ENCODE measurements around the gene EGFL7.

The EGFL7 gene

GRCh38 chr9:136665111-136665703, 2.5 kb downstream of the EGFL7 start:
- Histone ChIP-seq H3K27me3 (ENCODE audit: control insufficient read depth, low read length) (peaks cover 65% of the 10 kb centered on the region), H3K27ac (ENCODE audit: low read depth, low read length) (no peak overlapping the region), H3F3A (ENCODE audit: control insufficient read depth, insufficient read depth) (no peaks in the 10 kb centered on the region), H3K9me3 (ENCODE audit: control insufficient read depth, insufficient read depth, low read length) (no peaks in the 10 kb centered on the region), H4K20me1 (ENCODE audit: control insufficient read depth, insufficient read depth, low read depth, low read length) (no peaks in the 10 kb centered on the region), H3K4me1 (ENCODE audit: control insufficient read depth, low read length) (peaks cover 9% of the 10 kb centered on the region), H3K36me3 (ENCODE audit: control insufficient read depth, low read length) (no peaks in the 10 kb centered on the region), H3K4me2 (ENCODE audit: low read length) (no peak overlapping the region), H3K4me3 (ENCODE audit: low read length) (no peak overlapping the region), H3K9me2 (replicated peaks; ENCODE audit: control insufficient read depth, low read length) (no peaks in the 10 kb centered on the region), H3K79me2 (ENCODE audit: control insufficient read depth, low read length) (no peaks in the 10 kb centered on the region)
- no peak for TF ChIP-seq CTCF (IDR thresholded peaks at IDR 0.05; ENCODE audit: low read depth, low read length, poor library complexity, severe bottlenecking)
- TF ChIP-seq EZH2phosphoT487 (IDR thresholded peaks at IDR 0.05; ENCODE audit: borderline replicate concordance, low read length) = no peak

GRCh38 chr9:136665704-136666371, 3.1 kb downstream of the EGFL7 start:
- Histone ChIP-seq H3F3A (ENCODE audit: control insufficient read depth, insufficient read depth) (no peaks in the 10 kb centered on the region), H3K4me3 (ENCODE audit: low read length) (no peak overlapping the region), H3K27ac (ENCODE audit: low read depth, low read length) (no peak overlapping the region), H3K9me2 (replicated peaks; ENCODE audit: control insufficient read depth, low read length) (no peaks in the 10 kb centered on the region), H3K27me3 (ENCODE audit: control insufficient read depth, low read length) (peaks cover 66% of the 10 kb centered on the region), H3K79me2 (ENCODE audit: control insufficient read depth, low read length) (no peaks in the 10 kb centered on the region), H3K4me1 (ENCODE audit: control insufficient read depth, low read length) (peaks cover 9% of the 10 kb centered on the region), H3K9me3 (ENCODE audit: control insufficient read depth, insufficient read depth, low read length) (no peaks in the 10 kb centered on the region), H4K20me1 (ENCODE audit: control insufficient read depth, insufficient read depth, low read depth, low read length) (no peaks in the 10 kb centered on the region), H3K36me3 (ENCODE audit: control insufficient read depth, low read length) (no peaks in the 10 kb centered on the region), H3K4me2 (ENCODE audit: low read length) (peak overlapping the region; percentile 16; the same call in 1 of the 2 replicates)
- no peak for TF ChIP-seq EZH2phosphoT487 (IDR thresholded peaks at IDR 0.05; ENCODE audit: borderline replicate concordance, low read length)
- TF ChIP-seq CTCF (IDR thresholded peaks at IDR 0.05; ENCODE audit: low read depth, low read length, poor library complexity, severe bottlenecking) = no peak

GRCh38 chr9:136666372-136667213, 3.9 kb downstream of the EGFL7 start:
- Histone ChIP-seq H3K4me2 (ENCODE audit: low read length) (peak overlapping the region; percentile 16; the same call in 1 of the 2 replicates), H3K27me3 (ENCODE audit: control insufficient read depth, low read length) (peaks cover 61% of the 10 kb centered on the region), H3K27ac (ENCODE audit: low read depth, low read length) (no peak overlapping the region), H3K79me2 (ENCODE audit: control insufficient read depth, low read length) (no peaks in the 10 kb centered on the region), H3K9me2 (replicated peaks; ENCODE audit: control insufficient read depth, low read length) (no peaks in the 10 kb centered on the region), H3K4me3 (ENCODE audit: low read length) (no peak overlapping the region), H3F3A (ENCODE audit: control insufficient read depth, insufficient read depth) (no peaks in the 10 kb centered on the region), H3K9me3 (ENCODE audit: control insufficient read depth, insufficient read depth, low read length) (no peaks in the 10 kb centered on the region), H3K36me3 (ENCODE audit: control insufficient read depth, low read length) (no peaks in the 10 kb centered on the region), H4K20me1 (ENCODE audit: control insufficient read depth, insufficient read depth, low read depth, low read length) (no peaks in the 10 kb centered on the region), H3K4me1 (ENCODE audit: control insufficient read depth, low read length) (peaks cover 9% of the 10 kb centered on the region)
- TF ChIP-seq EZH2phosphoT487 (IDR thresholded peaks at IDR 0.05; ENCODE audit: borderline replicate concordance, low read length) (no peak), CTCF (IDR thresholded peaks at IDR 0.05; ENCODE audit: low read depth, low read length, poor library complexity, severe bottlenecking) (no peak)

Measured in DOHH2 (cell line).